HCT116 (cell line): Measurements from ENCODE around the gene CHSY3. TPM values are rescaled to one million over a fixed set of nuclear protein-coding genes. Genes with fewer than 3 reads are reported as not detected.

Experiments
- ATAC-seq: fragments of 200-7000 bp; cut with Tn5 transposase; 2 replicates; pipeline ENCODE4 v1.9.1; 2020; ENCODE audit warnings: mild to moderate bottlenecking, moderate library complexity
- BruUV-seq: library from RNA; stranded (reverse); fragments of 400-500 nt; replicated peaks from 2 replicates; lab custom pipeline; 2021; lab: Mats Ljungman, UMichigan
- CTCF ChIA-PET: fragments of 300-600 bp; sonication (Branson Sonifier 250); formaldehyde crosslinking; loops from one replicate; lab custom pipeline; 2021; ENCODE audit warnings: antibody characterized with exemption; lab: Charles Lee
- POLR2A ChIA-PET: fragments of 300-600, 350-600 bp; sonication (Branson Sonifier 250); formaldehyde crosslinking; loops from one replicate; lab custom pipeline; 2021; ENCODE audit warnings: antibody characterized with exemption; lab: Charles Lee
- RAD21 ChIA-PET, 2 experiments: fragments of 300-600 bp; sonication (Branson Sonifier 250); formaldehyde crosslinking; loops; one replicate each; lab custom pipeline; 2023; ENCODE audit warnings: low total read pairs in 2 of 2; ENCODE audit not compliant: uncharacterized antibody in 2 of 2, unreplicated experiment in 2 of 2, low non-redundant PET in 1 of 2; lab: Charles Lee
- DNase-seq: peaks from one replicate; pipeline ENCODE4 v3.0.0-alpha.2; 2010; ENCODE audit warnings: low read depth, low spot score
- H2AFZ ChIP-seq: fragments of 200-600 bp; shearing (Covaris generic), sonication (generic); 2 replicates; pipeline ENCODE4 v1.6.1; 2017; ENCODE audit warnings: low read depth, mixed run types, mixed read lengths, antibody characterized with exemption, low read length; ENCODE audit not compliant: poor library complexity, severe bottlenecking
- H3K27ac ChIP-seq: 2 replicates; pipeline ENCODE4 v1.5.1; 2012; ENCODE audit warnings: low read depth, low read length
- H3K27me3 ChIP-seq: fragments of 200-600 bp; sonication (generic); 2 replicates; pipeline ENCODE4 v1.6.1; 2016; ENCODE audit warnings: mixed run types, low read length, mixed read lengths; ENCODE audit not compliant: insufficient read depth
- H3K36me3 ChIP-seq, 2 experiments: fragments of 200-500 bp in 1 of 2; fragments of 200-600 bp in 1 of 2; sonication (Bioruptor generic) in 1 of 2; sonication (generic) in 1 of 2; 2 replicates each; pipeline versions ENCODE4 v1.5.1 to v1.6.1; 2014 to 2016; ENCODE audit warnings: low read length in 2 of 2, inconsistent platforms in 1 of 2, mixed read lengths in 1 of 2, mixed run types in 1 of 2; ENCODE audit not compliant: insufficient read depth in 2 of 2, control insufficient read depth in 1 of 2
- H3K4me1 ChIP-seq, 2 experiments: fragments of 200-600 bp in 1 of 2; sonication (generic) in 1 of 2; 2 replicates each; pipeline versions ENCODE4 v1.5.1 to v1.6.1; 2012 to 2017; ENCODE audit warnings: low read length in 2 of 2, inconsistent platforms in 1 of 2, mild to moderate bottlenecking in 1 of 2, mixed read lengths in 1 of 2, mixed run types in 1 of 2, moderate library complexity in 1 of 2; ENCODE audit not compliant: insufficient read depth in 2 of 2, control insufficient read depth in 1 of 2
- H3K4me2 ChIP-seq: fragments of 200-600 bp; sonication (generic); 2 replicates; pipeline ENCODE4 v1.6.1; 2017; ENCODE audit warnings: mixed run types, low read length, mixed read lengths
- H3K4me3 ChIP-seq, 2 experiments: fragments of 200-600 bp in 1 of 2; sonication (generic) in 1 of 2; replicated peaks in 1 of 2; 2 replicates each; pipeline ENCODE4 v1.5.1; 2011 to 2016; ENCODE audit warnings: low read length in 2 of 2, control low read depth in 1 of 2, low read depth in 1 of 2, mild to moderate bottlenecking in 1 of 2, mixed read lengths in 1 of 2, mixed run types in 1 of 2
- H3K79me2 ChIP-seq: fragments of 200-600 bp; sonication (generic); 2 replicates; pipeline ENCODE4 v1.6.1; 2017; ENCODE audit warnings: mild to moderate bottlenecking, mixed run types, low read length, moderate library complexity, mixed read lengths; ENCODE audit not compliant: insufficient read depth
- H3K9ac ChIP-seq: fragments of 200-600 bp; sonication (generic); 2 replicates; pipeline ENCODE4 v1.6.1; 2016; ENCODE audit warnings: low read length, mixed read lengths
- H3K9me2 ChIP-seq: fragments of 200-600 bp; sonication (generic), shearing (Covaris generic); 2 replicates; pipeline ENCODE4 v1.6.1; 2017; ENCODE audit warnings: mixed run types, mild to moderate bottlenecking, moderate library complexity; ENCODE audit not compliant: insufficient read depth
- H3K9me3 ChIP-seq, 2 experiments: fragments of 200-500 bp in 1 of 2; fragments of 200-600 bp in 1 of 2; sonication (Bioruptor generic) in 1 of 2; sonication (generic) in 1 of 2; 2 replicates each; pipeline ENCODE4 v1.6.1; 2014 to 2017; ENCODE audit warnings: low read length in 2 of 2, mixed read lengths in 2 of 2, inconsistent platforms in 1 of 2, low read depth in 1 of 2, mild to moderate bottlenecking in 1 of 2, mixed run types in 1 of 2, moderate library complexity in 1 of 2; ENCODE audit not compliant: control insufficient read depth in 1 of 2, insufficient read depth in 1 of 2
- H4K20me1 ChIP-seq: fragments of 200-600 bp; sonication (generic), shearing (Covaris generic); 2 replicates; pipeline ENCODE4 v1.6.1; 2017; ENCODE audit warnings: mixed run types, mild to moderate bottlenecking, moderate library complexity; ENCODE audit not compliant: insufficient read depth
- JUND ChIP-seq: IDR thresholded peaks from 2 replicates; pipeline ENCODE4 v1.6.1; 2012
- SRF ChIP-seq: IDR thresholded peaks from 2 replicates; pipeline ENCODE4 v1.6.1; 2012; ENCODE audit warnings: low read depth
- TCF7L2 ChIP-seq: IDR thresholded peaks from 2 replicates; pipeline ENCODE4 v1.7.0; 2011; ENCODE audit warnings: borderline replicate concordance, inconsistent platforms; ENCODE audit not compliant: insufficient read depth, insufficient read length; ENCODE audit errors: extremely low read depth
- ZFX ChIP-seq: fragments of 450-650 bp; IDR thresholded peaks from 2 replicates; pipeline ENCODE4 v1.6.1; 2017
- intact Hi-C: fragments of 100-400 bp; cut with micrococcal nuclease; formaldehyde crosslinking; loops from 2 replicates; pipeline ENCODE4 v1.10.0; 2022
- total RNA-seq: library from RNA; stranded (reverse); gene quantifications from one replicate; pipeline ENCODE4 v1.2.1, GENCODE V29; 2021; ENCODE audit not compliant: unreplicated experiment

CHSY3 gene
- total RNA-seq, 1 experiment from 2014 or later = 2.3 TPM

DNA sequence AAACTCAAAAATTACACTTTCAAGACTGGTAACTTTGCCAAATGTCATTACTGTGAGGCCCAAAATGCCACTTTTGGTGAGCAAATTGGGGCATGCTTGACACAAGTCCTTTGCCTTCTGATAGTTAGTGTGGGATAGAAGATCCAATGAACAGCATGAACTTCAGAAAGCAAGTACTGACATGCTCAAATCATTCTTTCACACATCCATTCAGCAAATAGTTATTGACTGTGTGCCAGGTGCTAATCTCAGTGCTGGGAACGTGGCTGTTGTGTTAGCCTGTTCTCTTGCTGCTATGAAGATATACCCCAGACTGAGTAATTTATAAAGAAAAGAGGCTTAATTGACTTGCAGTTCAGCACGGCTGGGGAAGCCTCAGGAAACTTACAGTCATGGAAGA is 247.0 kb downstream of the CHSY3 start:
- no peak overlapping the region for H3K9ac ChIP-seq
- intact Hi-C loops = no loop called here
- H2AFZ ChIP-seq = no peak overlapping the region
- no peaks in the 10 kb centered on the region for H3K9me2 ChIP-seq
- no peaks in the 10 kb centered on the region for H3K4me1 ChIP-seq
- no peaks in the 10 kb centered on the region for H3K79me2 ChIP-seq
- H3K36me3 ChIP-seq = no peaks in the 10 kb centered on the region
- DNase-seq (no peak), ATAC-seq (no peak)
- TF ChIP-seq SRF = no peak
- TF ChIP-seq JUND = no peak
- TF ChIP-seq ZFX = no peak
- ChIA-PET CTCF (no interaction called here), POLR2A (no interaction called here), RAD21 (no interaction called here)
- H3K4me2 ChIP-seq = no peak overlapping the region
- BruUV-seq = no TSS peak
- no peaks in the 10 kb centered on the region for H4K20me1 ChIP-seq
- no peaks in the 10 kb centered on the region for H3K9me3 ChIP-seq
- no peak overlapping the region for H3K27ac ChIP-seq
- no peak overlapping the region for H3K4me3 ChIP-seq
- H3K27me3 ChIP-seq = no peaks in the 10 kb centered on the region

DNA sequence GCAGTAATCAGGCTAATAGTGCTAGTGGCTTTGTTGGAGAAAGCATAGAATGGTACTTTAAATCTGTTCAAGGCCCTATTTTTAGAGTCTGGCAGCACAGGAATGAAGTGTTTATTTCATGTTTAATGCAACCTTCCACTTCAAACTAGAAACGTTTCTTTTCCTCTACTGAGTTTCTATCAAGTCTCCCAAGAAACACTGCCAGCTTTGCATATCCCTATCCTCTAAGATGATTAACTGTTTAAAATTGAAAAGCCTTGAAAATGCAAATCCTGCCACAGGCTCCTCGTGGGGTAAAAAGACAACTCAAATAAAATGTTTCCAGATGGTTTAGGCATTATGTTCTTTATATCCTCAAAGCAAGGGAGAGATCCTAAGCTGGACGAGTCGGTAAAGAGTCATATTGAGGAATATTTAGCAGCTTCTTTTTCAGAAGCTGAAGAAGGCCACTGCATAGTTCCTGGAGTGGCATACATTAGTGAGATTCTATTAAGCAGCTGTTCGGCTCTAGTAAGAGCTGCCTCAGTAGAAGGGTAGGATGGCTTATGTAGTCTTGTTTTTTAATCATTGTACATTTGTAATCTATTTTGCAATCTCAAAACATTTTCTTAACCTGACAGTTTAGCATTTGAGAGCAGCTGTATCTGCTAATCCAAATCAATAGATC is 251.2 kb downstream of the CHSY3 start:
- no peak for ATAC-seq
- intact Hi-C loops = no loop called here
- H3K9me3 ChIP-seq = no peaks in the 10 kb centered on the region
- BruUV-seq = no TSS peak
- DNase-seq = no peak
- no peak overlapping the region for H2AFZ ChIP-seq
- CTCF ChIA-PET = no interaction called here
- no peaks in the 10 kb centered on the region for H3K9me2 ChIP-seq
- no peak overlapping the region for H3K9ac ChIP-seq
- H3K4me3 ChIP-seq = no peak overlapping the region
- POLR2A ChIA-PET = no interaction called here
- H3K4me2 ChIP-seq = no peak overlapping the region
- H3K79me2 ChIP-seq = no peaks in the 10 kb centered on the region
- RAD21 ChIA-PET = no interaction called here
- H3K4me1 ChIP-seq = no peaks in the 10 kb centered on the region
- H3K27ac ChIP-seq = no peak overlapping the region
- no peak for TF ChIP-seq SRF
- TF ChIP-seq TCF7L2 = no peak
- no peaks in the 10 kb centered on the region for H3K27me3 ChIP-seq
- no peaks in the 10 kb centered on the region for H3K36me3 ChIP-seq
- H4K20me1 ChIP-seq = no peaks in the 10 kb centered on the region
